ENCODE results near the gene GPNMB. TPM values are rescaled to one million over a fixed set of nuclear protein-coding genes. Genes with fewer than 3 reads are reported as not detected.
"Not testable (repeated sequence)": the region's sequence is repeated elsewhere in the genome, so short reads cannot be mapped to it uniquely, and the experiment has no call there.

GPNMB gene
- total RNA-seq, 1 donor, result 525 TPM

DNA sequence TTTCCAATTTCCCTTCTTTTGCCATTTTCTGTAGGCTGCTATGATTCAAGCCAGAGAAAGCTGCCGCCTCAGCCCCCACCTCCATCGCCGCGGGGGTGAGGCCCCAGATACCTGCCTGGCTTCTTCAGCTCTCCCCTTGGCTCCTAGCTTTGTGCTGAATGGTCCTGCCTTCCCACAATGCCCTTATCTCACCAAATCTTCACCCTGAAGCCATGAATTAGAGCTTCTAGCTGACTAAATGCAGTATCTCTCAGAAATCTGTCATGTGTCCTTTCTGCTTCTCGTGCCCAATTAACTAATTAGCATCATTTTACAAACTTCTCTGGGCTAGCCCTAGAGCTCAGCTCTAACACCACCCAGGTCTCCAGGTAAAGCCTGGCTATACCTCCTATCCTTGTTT lies 32.2 kb upstream of the GPNMB start:
- no peak for DNase-seq (ENCODE audit: low read depth)
- TF ChIP-seq, protein P1, sequence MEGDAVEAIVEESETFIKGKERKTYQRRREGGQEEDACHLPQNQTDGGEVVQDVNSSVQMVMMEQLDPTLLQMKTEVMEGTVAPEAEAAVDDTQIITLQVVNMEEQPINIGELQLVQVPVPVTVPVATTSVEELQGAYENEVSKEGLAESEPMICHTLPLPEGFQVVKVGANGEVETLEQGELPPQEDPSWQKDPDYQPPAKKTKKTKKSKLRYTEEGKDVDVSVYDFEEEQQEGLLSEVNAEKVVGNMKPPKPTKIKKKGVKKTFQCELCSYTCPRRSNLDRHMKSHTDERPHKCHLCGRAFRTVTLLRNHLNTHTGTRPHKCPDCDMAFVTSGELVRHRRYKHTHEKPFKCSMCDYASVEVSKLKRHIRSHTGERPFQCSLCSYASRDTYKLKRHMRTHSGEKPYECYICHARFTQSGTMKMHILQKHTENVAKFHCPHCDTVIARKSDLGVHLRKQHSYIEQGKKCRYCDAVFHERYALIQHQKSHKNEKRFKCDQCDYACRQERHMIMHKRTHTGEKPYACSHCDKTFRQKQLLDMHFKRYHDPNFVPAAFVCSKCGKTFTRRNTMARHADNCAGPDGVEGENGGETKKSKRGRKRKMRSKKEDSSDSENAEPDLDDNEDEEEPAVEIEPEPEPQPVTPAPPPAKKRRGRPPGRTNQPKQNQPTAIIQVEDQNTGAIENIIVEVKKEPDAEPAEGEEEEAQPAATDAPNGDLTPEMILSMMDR (IDR thresholded peaks at IDR 0.05; ENCODE audit: insufficient read depth, low read length), result no peak
- H3K4me3 ChIP-seq (ENCODE audit: low read depth, low read length), result no peak overlapping the region

DNA sequence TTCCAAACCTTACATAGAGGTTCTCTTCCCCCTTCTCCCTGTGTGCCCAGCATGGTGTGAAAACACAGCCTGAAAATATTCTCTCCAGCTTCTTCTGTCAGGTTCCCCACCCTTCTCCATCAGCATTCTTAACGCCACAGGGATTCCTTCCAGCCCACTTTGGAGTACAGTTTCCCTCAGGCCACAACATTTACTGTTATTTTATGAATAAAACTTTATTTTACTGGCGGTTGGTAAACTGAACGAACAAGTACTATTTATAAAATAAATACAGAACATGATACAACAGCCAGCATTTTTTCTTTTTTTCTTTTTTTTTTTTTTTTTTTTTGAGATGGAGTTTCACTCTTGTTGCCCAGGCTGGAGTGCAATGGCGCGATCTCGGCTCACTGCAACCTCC lies 31.6 kb upstream of the GPNMB start:
- no peak overlapping the region for H3K4me3 ChIP-seq (ENCODE audit: low read depth, low read length)
- TF ChIP-seq, protein P1 (IDR thresholded peaks at IDR 0.05; ENCODE audit: insufficient read depth, low read length), result no peak
- no peak for DNase-seq (ENCODE audit: low read depth)

DNA sequence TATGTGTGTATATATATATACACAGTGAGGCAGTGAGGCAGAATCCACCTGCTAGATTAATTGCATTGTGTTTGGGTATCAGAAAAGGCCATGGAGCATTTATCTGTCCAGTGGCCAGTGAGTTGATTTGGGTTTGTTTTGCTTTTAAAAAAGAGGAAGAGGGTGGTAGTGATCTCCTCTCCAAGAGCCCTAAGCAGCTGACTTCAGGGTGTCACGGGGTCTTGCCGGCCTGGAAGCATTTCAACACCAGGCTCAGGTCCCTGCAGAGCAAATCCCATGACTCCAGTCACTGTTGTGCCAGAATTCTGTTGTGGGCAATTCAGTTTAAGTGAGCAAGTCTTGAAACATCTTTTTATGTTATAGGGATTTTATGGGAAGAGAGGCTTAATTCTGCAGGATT lies 30.6 kb upstream of the GPNMB start:
- DNase-seq (ENCODE audit: low read depth), result no peak
- H3K4me3 ChIP-seq (ENCODE audit: low read depth, low read length), result no peak overlapping the region
- TF ChIP-seq, protein P1 (IDR thresholded peaks at IDR 0.05; ENCODE audit: insufficient read depth, low read length), result no peak

DNA sequence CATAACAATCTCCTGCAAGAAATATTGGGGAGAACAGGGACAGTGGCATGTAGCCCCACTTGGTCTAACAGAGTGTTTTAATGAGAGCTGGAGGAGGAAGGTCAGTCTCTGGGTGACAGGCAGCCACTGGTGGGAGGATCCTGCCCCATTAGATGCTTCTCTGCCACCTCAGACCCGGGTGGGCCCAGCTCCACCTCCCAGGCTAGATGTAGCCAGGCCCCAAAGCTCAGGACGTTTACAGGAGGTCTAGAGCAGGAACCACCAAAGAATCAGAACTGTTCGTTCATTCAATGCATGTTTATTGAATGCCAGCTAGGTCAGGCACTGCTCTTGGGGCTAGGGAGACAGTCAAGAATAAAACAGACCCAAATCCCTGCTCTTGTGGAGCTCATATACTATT lies 28.4 kb upstream of the GPNMB start:
- TF ChIP-seq, protein P1 (IDR thresholded peaks at IDR 0.05; ENCODE audit: insufficient read depth, low read length), result no peak
- H3K4me3 ChIP-seq (ENCODE audit: low read depth, low read length), result no peak overlapping the region
- DNase-seq (ENCODE audit: low read depth), result no peak

DNA sequence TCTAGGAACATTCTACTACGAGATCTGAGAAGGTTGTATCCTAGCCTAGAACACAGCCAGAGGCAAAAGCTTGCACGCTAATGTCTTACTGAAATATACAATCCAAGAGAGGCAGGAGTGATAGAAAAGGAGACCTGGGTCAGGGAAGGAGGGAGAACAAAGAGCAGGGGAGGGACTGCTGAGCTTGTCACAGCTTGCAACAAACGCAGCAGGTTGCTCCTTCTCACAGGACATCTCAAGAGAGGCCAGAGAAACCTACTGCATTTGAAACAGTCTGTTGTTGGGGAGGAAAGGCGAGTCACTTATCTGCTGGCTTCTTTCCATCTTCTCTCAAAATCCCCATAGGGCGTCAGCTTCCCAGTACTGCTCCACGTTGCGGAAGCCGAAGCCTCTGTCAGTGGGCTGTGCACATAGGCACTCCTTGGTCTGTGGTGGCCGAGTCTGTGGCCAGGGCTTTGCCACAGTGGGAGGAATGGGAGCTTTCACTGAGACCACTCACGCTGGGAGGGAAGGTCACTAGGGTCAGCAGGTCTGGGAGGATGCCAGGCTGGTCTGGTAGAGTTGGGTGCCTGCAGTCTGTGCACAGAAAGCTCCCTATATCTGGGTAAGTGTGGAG lies 25.8 kb upstream of the GPNMB start:
- DNase-seq (ENCODE audit: low read depth), result peak; percentile 14
- TF ChIP-seq, protein P1 (IDR thresholded peaks at IDR 0.05; ENCODE audit: insufficient read depth, low read length), result no peak
- no peak overlapping the region for H3K4me3 ChIP-seq (ENCODE audit: low read depth, low read length)

DNA sequence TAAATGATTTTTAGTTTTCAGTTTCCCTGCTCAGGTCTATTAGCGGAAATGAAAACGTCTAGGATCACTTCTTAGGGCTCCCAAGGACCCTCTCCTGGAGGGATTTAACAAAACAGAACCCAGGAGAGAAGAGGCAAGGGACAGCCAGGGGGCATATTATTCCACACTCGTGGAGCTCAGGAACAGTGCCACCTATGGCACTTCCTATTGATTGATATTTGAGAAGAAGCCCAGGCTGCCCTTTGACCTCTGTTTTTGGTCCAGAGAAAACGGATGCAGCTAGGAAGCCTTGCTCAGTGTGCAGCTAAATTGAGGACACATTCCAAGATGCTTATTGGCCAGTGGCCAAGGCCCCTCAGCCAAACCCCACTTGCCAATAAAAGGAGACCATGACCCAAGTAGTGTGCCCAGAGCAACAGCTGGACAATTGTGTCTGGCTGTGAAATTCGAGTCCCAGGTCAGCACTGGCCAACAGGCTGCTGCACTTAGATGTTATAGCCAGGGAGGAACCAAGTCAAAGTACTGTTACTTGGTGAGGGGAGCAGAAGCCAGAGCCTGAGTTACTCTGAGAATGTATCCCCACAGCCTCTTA lies 24.0 kb upstream of the GPNMB start:
- H3K4me3 ChIP-seq (ENCODE audit: low read depth, low read length), result no peak overlapping the region
- DNase-seq (ENCODE audit: low read depth), result no peak
- TF ChIP-seq, protein P1 (IDR thresholded peaks at IDR 0.05; ENCODE audit: insufficient read depth, low read length), result no peak

DNA sequence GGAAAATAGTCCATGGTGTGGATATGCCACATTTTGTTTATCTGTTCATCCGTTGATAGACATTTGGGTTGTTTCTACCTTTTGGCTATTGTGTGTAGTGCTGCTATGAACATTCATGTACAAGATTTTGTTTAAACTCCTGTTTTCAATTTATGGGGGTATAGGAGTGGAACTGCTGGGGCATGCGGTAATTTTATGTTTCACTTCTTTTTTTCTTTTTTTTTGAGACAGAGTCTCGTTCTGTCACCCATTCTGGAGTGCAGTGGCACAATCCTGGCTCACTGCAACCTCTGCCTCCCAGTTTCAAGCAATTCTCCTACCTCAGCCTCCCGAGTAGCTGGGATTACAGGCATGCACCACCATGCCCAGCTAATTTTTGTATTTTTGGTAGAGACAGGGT lies 22.2 kb upstream of the GPNMB start:
- not testable (repeated sequence) for DNase-seq (ENCODE audit: low read depth); H3K4me3 ChIP-seq (ENCODE audit: low read depth, low read length)
